ENCODE results near the gene RPS6KA1. TPM values are rescaled to one million over a fixed set of nuclear protein-coding genes. Genes with fewer than 3 reads are reported as not detected.
A peak's percentile ranks its signal among the peaks of the same experiment; 100 is the strongest.

RPS6KA1 gene
- 5.3 TPM for total RNA-seq
- 10 to 100 TPM in 1 of 8 donors, 1 to 10 TPM in 7; 4.5 to 11.1 (median 6.6) TPM for polyA plus RNA-seq (ENCODE audit: insufficient read depth in 1 of 8, insufficient read length in 8 of 8, low replicate concordance in 1 of 8)
- long read RNA-seq, donor 1: 0 reads
- long read RNA-seq, donor 2: 0 reads
- long read RNA-seq, donor 3: 0 reads
- long read RNA-seq, donor 4: 0 reads
- long read RNA-seq, donor 5, partial matches to known transcripts: 0 of 2 reads
- long read RNA-seq, donor 5, other reads (novel, unspliced or antisense): 0 of 2 reads
- long read RNA-seq, donor 6, partial matches to known transcripts: 0 of 2 reads
- long read RNA-seq, donor 6, other reads (novel, unspliced or antisense): 0 of 2 reads
- long read RNA-seq, donor 7, partial matches to known transcripts: 0 of 1 reads
- long read RNA-seq, donor 7, other reads (novel, unspliced or antisense): 0 of 1 reads
- long read RNA-seq, donor 8, partial matches to known transcripts: 0 of 2 reads
- long read RNA-seq, donor 8, other reads (novel, unspliced or antisense): 0 of 2 reads
- long read RNA-seq, donor 9, partial matches to known transcripts: 0 of 1 reads
- long read RNA-seq, donor 9, other reads (novel, unspliced or antisense): 0 of 1 reads
- long read RNA-seq, donor 10, partial matches to known transcripts: 0 of 3 reads
- long read RNA-seq, donor 10, other reads (novel, unspliced or antisense): 0 of 3 reads
- long read RNA-seq, donor 11: 0 reads

GRCh38 chr1:26529655-26530409, at the start of gene RPS6KA1:
RPS6KA1 (plus strand) TSS chr1:26529761; CDS start chr1:26529921, 160 bp downstream.
- Histone ChIP-seq H3K27ac (ENCODE audit: low read length) (no peak within 1 kb of the TSS), H3K4me3 (ENCODE audit: low read length) (peak within 1 kb of the TSS; percentile 45), H3K9me3 (replicated peaks; ENCODE audit: control insufficient read depth, low read depth, low read length) (no peaks in the 10 kb centered on the region), H3K27me3 (ENCODE audit: control insufficient read depth, insufficient read depth, low read length) (peaks cover 6% of the 10 kb centered on the region), H3K36me3 (ENCODE audit: control insufficient read depth, insufficient read depth, low read length) (no peaks in the 10 kb centered on the region), H3K4me1 (ENCODE audit: control insufficient read depth, insufficient read depth, low read length) (peaks cover 15% of the 10 kb centered on the region)
- peak; percentile 65 for DNase-seq
- under 1% methylated on average over 83 of the region's 86 CpGs for WGBS (ENCODE audit: insufficient coverage)

- peaks cover 4% of the 10 kb centered on the region for H3K36me3 ChIP-seq (ENCODE audit: control insufficient read depth, insufficient read depth, low read length)
- H3K27me3 ChIP-seq (ENCODE audit: control insufficient read depth, insufficient read depth, low read length): no peaks in the 10 kb centered on the region
- no peak overlapping the region for H3K27ac ChIP-seq (ENCODE audit: low read length)
- H3K4me3 ChIP-seq (ENCODE audit: low read length): no peak overlapping the region
- no peaks in the 10 kb centered on the region for H3K9me3 ChIP-seq (replicated peaks; ENCODE audit: control insufficient read depth, low read depth, low read length)
- no peak for DNase-seq
- 75% methylated on average over 2 of the region's 2 CpGs for WGBS (ENCODE audit: insufficient coverage)
- no peaks in the 10 kb centered on the region for H3K4me1 ChIP-seq (ENCODE audit: control insufficient read depth, insufficient read depth, low read length)
Observed at GRCh38 chr1:26482921-26483320, 46.6 kb upstream of the RPS6KA1 start.

GRCh38 chr1:26483980-26484379, 45.6 kb upstream of the RPS6KA1 start:
- H3K9me3 ChIP-seq (replicated peaks; ENCODE audit: control insufficient read depth, low read depth, low read length): no peaks in the 10 kb centered on the region
- H3K27me3 ChIP-seq (ENCODE audit: control insufficient read depth, insufficient read depth, low read length): no peaks in the 10 kb centered on the region
- H3K4me1 ChIP-seq (ENCODE audit: control insufficient read depth, insufficient read depth, low read length): no peaks in the 10 kb centered on the region
- peaks cover 4% of the 10 kb centered on the region for H3K36me3 ChIP-seq (ENCODE audit: control insufficient read depth, insufficient read depth, low read length)
- no peak overlapping the region for H3K27ac ChIP-seq (ENCODE audit: low read length)
- H3K4me3 ChIP-seq (ENCODE audit: low read length): no peak overlapping the region
- no CpG with 5 or more reads among the region's 2 CpGs for WGBS (ENCODE audit: insufficient coverage)
- DNase-seq: no peak

GRCh38 chr1:26490155-26490554, 39.4 kb upstream of the RPS6KA1 start:
- Histone ChIP-seq H3K36me3 (ENCODE audit: control insufficient read depth, insufficient read depth, low read length) (no peaks in the 10 kb centered on the region), H3K27ac (ENCODE audit: low read length) (no peak overlapping the region), H3K4me1 (ENCODE audit: control insufficient read depth, insufficient read depth, low read length) (no peaks in the 10 kb centered on the region), H3K9me3 (replicated peaks; ENCODE audit: control insufficient read depth, low read depth, low read length) (no peaks in the 10 kb centered on the region), H3K4me3 (ENCODE audit: low read length) (no peak overlapping the region), H3K27me3 (ENCODE audit: control insufficient read depth, insufficient read depth, low read length) (no peaks in the 10 kb centered on the region)
- WGBS (ENCODE audit: insufficient coverage): 88% methylated on average over 2 of the region's 4 CpGs
- no peak for DNase-seq

- no peaks in the 10 kb centered on the region for H3K9me3 ChIP-seq (replicated peaks; ENCODE audit: control insufficient read depth, low read depth, low read length)
- no peak overlapping the region for H3K27ac ChIP-seq (ENCODE audit: low read length)
- no CpG with 5 or more reads among the region's 3 CpGs for WGBS (ENCODE audit: insufficient coverage)
- no peaks in the 10 kb centered on the region for H3K36me3 ChIP-seq (ENCODE audit: control insufficient read depth, insufficient read depth, low read length)
- no peaks in the 10 kb centered on the region for H3K27me3 ChIP-seq (ENCODE audit: control insufficient read depth, insufficient read depth, low read length)
- H3K4me1 ChIP-seq (ENCODE audit: control insufficient read depth, insufficient read depth, low read length): no peaks in the 10 kb centered on the region
- no peak for DNase-seq
- no peak overlapping the region for H3K4me3 ChIP-seq (ENCODE audit: low read length)
Observed at GRCh38 chr1:26493267-26493666, 36.3 kb upstream of the RPS6KA1 start.

GRCh38 chr1:26493938-26494337, 35.6 kb upstream of the RPS6KA1 start:
- no peak for DNase-seq
- H3K4me1 ChIP-seq (ENCODE audit: control insufficient read depth, insufficient read depth, low read length): no peaks in the 10 kb centered on the region
- no peak overlapping the region for H3K27ac ChIP-seq (ENCODE audit: low read length)
- H3K27me3 ChIP-seq (ENCODE audit: control insufficient read depth, insufficient read depth, low read length): no peaks in the 10 kb centered on the region
- no peak overlapping the region for H3K4me3 ChIP-seq (ENCODE audit: low read length)
- WGBS (ENCODE audit: insufficient coverage): 88% methylated on average over 1 of the region's 3 CpGs
- H3K36me3 ChIP-seq (ENCODE audit: control insufficient read depth, insufficient read depth, low read length): no peaks in the 10 kb centered on the region
- H3K9me3 ChIP-seq (replicated peaks; ENCODE audit: control insufficient read depth, low read depth, low read length): no peaks in the 10 kb centered on the region

GRCh38 chr1:26496861-26497260, 32.7 kb upstream of the RPS6KA1 start:
- Histone ChIP-seq H3K4me3 (ENCODE audit: low read length) (no peak overlapping the region), H3K9me3 (replicated peaks; ENCODE audit: control insufficient read depth, low read depth, low read length) (no peaks in the 10 kb centered on the region), H3K27me3 (ENCODE audit: control insufficient read depth, insufficient read depth, low read length) (no peaks in the 10 kb centered on the region), H3K36me3 (ENCODE audit: control insufficient read depth, insufficient read depth, low read length) (no peaks in the 10 kb centered on the region), H3K27ac (ENCODE audit: low read length) (no peak overlapping the region), H3K4me1 (ENCODE audit: control insufficient read depth, insufficient read depth, low read length) (peaks cover 11% of the 10 kb centered on the region)
- DNase-seq: peak; percentile 57
- WGBS (ENCODE audit: insufficient coverage): 29% methylated on average over 3 of the region's 4 CpGs

- H3K27ac ChIP-seq (ENCODE audit: low read length): no peak overlapping the region
- WGBS (ENCODE audit: insufficient coverage): 88% methylated on average over 4 of the region's 7 CpGs
- H3K9me3 ChIP-seq (replicated peaks; ENCODE audit: control insufficient read depth, low read depth, low read length): no peaks in the 10 kb centered on the region
- no peaks in the 10 kb centered on the region for H3K27me3 ChIP-seq (ENCODE audit: control insufficient read depth, insufficient read depth, low read length)
- H3K4me3 ChIP-seq (ENCODE audit: low read length): no peak overlapping the region
- H3K36me3 ChIP-seq (ENCODE audit: control insufficient read depth, insufficient read depth, low read length): no peaks in the 10 kb centered on the region
- no peak for DNase-seq
- peaks cover 11% of the 10 kb centered on the region for H3K4me1 ChIP-seq (ENCODE audit: control insufficient read depth, insufficient read depth, low read length)
Observed at GRCh38 chr1:26498894-26499293, 30.7 kb upstream of the RPS6KA1 start.

- Histone ChIP-seq H3K4me1 (ENCODE audit: control insufficient read depth, insufficient read depth, low read length) (peaks cover 11% of the 10 kb centered on the region), H3K9me3 (replicated peaks; ENCODE audit: control insufficient read depth, low read depth, low read length) (no peaks in the 10 kb centered on the region), H3K4me3 (ENCODE audit: low read length) (peak overlapping the region; percentile 75), H3K27ac (ENCODE audit: low read length) (peak overlapping the region; percentile 85), H3K27me3 (ENCODE audit: control insufficient read depth, insufficient read depth, low read length) (no peaks in the 10 kb centered on the region), H3K36me3 (ENCODE audit: control insufficient read depth, insufficient read depth, low read length) (no peaks in the 10 kb centered on the region)
- peak; percentile 91 for DNase-seq
- under 1% methylated on average over 69 of the region's 74 CpGs for WGBS (ENCODE audit: insufficient coverage)
Observed at GRCh38 chr1:26500488-26501175, 28.9 kb upstream of the RPS6KA1 start.

Data from muscle of leg (tissue), 16 donors.